Gastroesophageal sphincter (tissue), 3 donors: ENCODE measurements around the gene NDUFB11.

Source experiments
- EP300 ChIP-seq: sonication (generic); formaldehyde crosslinking; IDR thresholded peaks from one replicate; pipeline ENCODE4 v1.6.1; 2017; ENCODE audit warnings: antibody characterized with exemption, mild to moderate bottlenecking
- POLR2A ChIP-seq, 2 donors: fragments of 450-650 bp; IDR thresholded peaks; one replicate each; pipeline ENCODE4 v1.6.1; 2017; ENCODE audit warnings: antibody characterized with exemption in 2 of 2, mild to moderate bottlenecking in 2 of 2, moderate library complexity in 1 of 2
- POLR2AphosphoS5 ChIP-seq: sonication (generic); formaldehyde crosslinking; IDR thresholded peaks from one replicate; pipeline ENCODE4 v1.6.1; 2017; ENCODE audit warnings: antibody characterized with exemption
- TF ChIP-seq, protein P1 (sequence below), 4 experiments: fragments of 200-600 bp in 2 of 4; fragments of 450-650 bp in 2 of 4; sonication (generic) in 1 of 4; IDR thresholded peaks; one replicate each; pipeline ENCODE4 v1.5.1; 2017 to 2019; ENCODE audit warnings: antibody characterized with exemption in 4 of 4, mild to moderate bottlenecking in 2 of 4, moderate library complexity in 2 of 4

DNA sequence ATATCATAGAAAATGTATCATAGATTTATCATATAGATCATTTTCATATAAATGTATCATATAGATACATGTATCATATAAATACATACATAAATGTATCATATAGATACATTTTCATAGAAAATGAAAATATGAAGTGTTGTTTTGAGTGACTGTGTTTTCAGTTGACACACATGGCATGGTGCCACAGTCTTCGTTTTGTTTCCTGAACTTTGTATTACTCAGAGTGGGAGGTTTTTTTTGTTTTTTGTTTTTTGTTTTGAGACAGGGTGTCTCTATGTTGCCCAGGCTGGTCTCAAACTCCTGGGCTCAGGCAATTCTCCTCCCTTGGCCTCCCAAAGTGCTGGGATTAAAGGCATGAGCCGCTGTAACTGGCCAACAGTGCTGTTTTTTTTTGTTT, 4.4 kb upstream of the NDUFB11 start:
- no peak for TF ChIP-seq POLR2AphosphoS5
- TF ChIP-seq, protein P1, sequence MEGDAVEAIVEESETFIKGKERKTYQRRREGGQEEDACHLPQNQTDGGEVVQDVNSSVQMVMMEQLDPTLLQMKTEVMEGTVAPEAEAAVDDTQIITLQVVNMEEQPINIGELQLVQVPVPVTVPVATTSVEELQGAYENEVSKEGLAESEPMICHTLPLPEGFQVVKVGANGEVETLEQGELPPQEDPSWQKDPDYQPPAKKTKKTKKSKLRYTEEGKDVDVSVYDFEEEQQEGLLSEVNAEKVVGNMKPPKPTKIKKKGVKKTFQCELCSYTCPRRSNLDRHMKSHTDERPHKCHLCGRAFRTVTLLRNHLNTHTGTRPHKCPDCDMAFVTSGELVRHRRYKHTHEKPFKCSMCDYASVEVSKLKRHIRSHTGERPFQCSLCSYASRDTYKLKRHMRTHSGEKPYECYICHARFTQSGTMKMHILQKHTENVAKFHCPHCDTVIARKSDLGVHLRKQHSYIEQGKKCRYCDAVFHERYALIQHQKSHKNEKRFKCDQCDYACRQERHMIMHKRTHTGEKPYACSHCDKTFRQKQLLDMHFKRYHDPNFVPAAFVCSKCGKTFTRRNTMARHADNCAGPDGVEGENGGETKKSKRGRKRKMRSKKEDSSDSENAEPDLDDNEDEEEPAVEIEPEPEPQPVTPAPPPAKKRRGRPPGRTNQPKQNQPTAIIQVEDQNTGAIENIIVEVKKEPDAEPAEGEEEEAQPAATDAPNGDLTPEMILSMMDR (IDR thresholded peaks at IDR 0.05), result no peak
- TF ChIP-seq EP300, result no peak
- TF ChIP-seq POLR2A (IDR thresholded peaks at IDR 0.05), result no peak
